GM12892 (cell line): ENCODE data around the gene CALML5.

Experiments used
- POLR2A ChIP-seq: IDR thresholded peaks from 2 replicates; pipeline ENCODE4 v1.6.1; 2011; ENCODE audit warnings: low read depth, low read length, control low read depth
- POLR2AphosphoS5 ChIP-seq: IDR thresholded peaks from 2 replicates; pipeline ENCODE4 v1.6.1; 2011; ENCODE audit warnings: low read depth, low read length, control low read depth
- TAF1 ChIP-seq: IDR thresholded peaks from 2 replicates; pipeline ENCODE4 v1.6.1; 2011; ENCODE audit warnings: low read depth, mild to moderate bottlenecking, control low read depth, low read length, borderline replicate concordance

- TF ChIP-seq POLR2AphosphoS5 (no peak), POLR2A (no peak), TAF1 (no peak)
Observed at GRCh38 chr10:5503477-5503835, 4.1 kb upstream of the CALML5 start.
